PC-3 (cell line): ENCODE data around the gene CCL14. TPM values are rescaled to one million over a fixed set of nuclear protein-coding genes. Genes with fewer than 3 reads are reported as not detected.
"Not testable (repeated sequence)": the region's sequence is repeated elsewhere in the genome, so short reads cannot be mapped to it uniquely, and the experiment has no call there.

Experiments used
- ATAC-seq: fragments of 200-7000 bp; cut with Tn5 transposase; 2 replicates; pipeline ENCODE4 v1.9.1; 2020; ENCODE audit warnings: mild to moderate bottlenecking, moderate library complexity
- BruUV-seq: library from RNA; stranded (reverse); fragments of 400-500 nt; replicated peaks from 2 replicates; lab custom pipeline; 2021; lab: Mats Ljungman, UMichigan
- CTCF ChIA-PET: fragments of 300-600 bp; sonication (Branson Sonifier 250); formaldehyde crosslinking; loops from one replicate; lab custom pipeline; 2022; ENCODE audit warnings: antibody characterized with exemption; lab: Charles Lee
- POLR2A ChIA-PET: fragments of 300-600 bp; sonication (Branson Sonifier 250); formaldehyde crosslinking; loops from one replicate; lab custom pipeline; 2022; ENCODE audit warnings: antibody characterized with exemption; ENCODE audit not compliant: unreplicated experiment; lab: Charles Lee
- DNase-seq: peaks from one replicate; pipeline ENCODE4 v3.0.0-alpha.2; 2015
- H2AFZ ChIP-seq: fragments of 300-600 bp; sonication (generic); 2 replicates; pipeline ENCODE4 v1.6.0; 2016; ENCODE audit warnings: antibody characterized with exemption, low read length
- H3F3A ChIP-seq: fragments of 300-600 bp; sonication (generic); one replicate; pipeline ENCODE4 v1.6.0; 2017; ENCODE audit warnings: antibody characterized with exemption, low read length, control low read depth, mild to moderate bottlenecking; ENCODE audit not compliant: unreplicated experiment
- H3K27ac ChIP-seq: fragments of 300-600 bp; sonication (generic); 2 replicates; pipeline ENCODE4 v1.5.1; 2016; ENCODE audit warnings: mild to moderate bottlenecking, low read length
- H3K27me3 ChIP-seq: fragments of 300-600 bp; sonication (generic); 2 replicates; pipeline ENCODE4 v1.6.1; 2016; ENCODE audit warnings: low read length, mixed read lengths
- H3K36me3 ChIP-seq: fragments of 300-600 bp; sonication (generic); 2 replicates; pipeline ENCODE4 v1.6.1; 2016; ENCODE audit warnings: low read depth, mixed run types, low read length, mixed read lengths
- H3K4me1 ChIP-seq: fragments of 300-600 bp; sonication (generic); 2 replicates; pipeline ENCODE4 v1.5.1; 2016; ENCODE audit warnings: low read length; ENCODE audit not compliant: insufficient read depth
- H3K4me2 ChIP-seq: fragments of 300-600 bp; sonication (generic); 2 replicates; pipeline ENCODE4 v1.6.0; 2016; ENCODE audit warnings: low read length
- H3K4me3 ChIP-seq: fragments of 300-600 bp; sonication (generic); 2 replicates; pipeline ENCODE4 v1.5.1; 2016; ENCODE audit warnings: mild to moderate bottlenecking, low read length, mixed read lengths
- H3K79me2 ChIP-seq: fragments of 300-600 bp; sonication (generic); 2 replicates; pipeline ENCODE4 v1.6.1; 2017; ENCODE audit warnings: low read length, mixed read lengths
- H3K9ac ChIP-seq: fragments of 300-600 bp; sonication (generic); 2 replicates; pipeline ENCODE4 v1.6.0; 2016; ENCODE audit warnings: mild to moderate bottlenecking, low read length
- H3K9me2 ChIP-seq: fragments of 300-600 bp; sonication (generic); replicated peaks from 2 replicates; pipeline ENCODE4 v1.6.1; 2016; ENCODE audit warnings: mixed run types, low read length, mixed read lengths
- H3K9me3 ChIP-seq: fragments of 300-600 bp; sonication (generic); 2 replicates; pipeline ENCODE4 v1.6.1; 2016; ENCODE audit warnings: low read length, mixed read lengths
- H4K20me1 ChIP-seq: fragments of 300-600 bp; sonication (generic); 2 replicates; pipeline ENCODE4 v1.6.1; 2016; ENCODE audit warnings: low read length, mixed read lengths
- EZH2 ChIP-seq: fragments of 300-600 bp; sonication (generic); IDR thresholded peaks from one replicate; pipeline ENCODE4 v1.6.1; 2017; ENCODE audit warnings: antibody characterized with exemption, mild to moderate bottlenecking, low read length; ENCODE audit not compliant: unreplicated experiment
- EZH2phosphoT487 ChIP-seq: fragments of 300-600 bp; sonication (generic); IDR thresholded peaks from 2 replicates; pipeline ENCODE4 v1.6.1; 2018; ENCODE audit warnings: mild to moderate bottlenecking, antibody characterized with exemption, low read length, borderline replicate concordance
- intact Hi-C: fragments of 100-400 bp; cut with micrococcal nuclease; formaldehyde crosslinking; loops from 2 replicates; pipeline ENCODE4 v1.9.0; 2023
- total RNA-seq: library from RNA; depleted of rRNA; stranded (reverse); fragments of >200 nt; gene quantifications from 2 replicates; pipeline ENCODE4 v1.2.3, GENCODE V29; 2014
- TF ChIP-seq, protein P1 (sequence below): fragments of 300-600 bp; sonication (generic); conservative IDR thresholded peaks from 2 replicates; pipeline ENCODE4 v1.5.1; 2017; ENCODE audit warnings: antibody characterized with exemption, low read depth, mild to moderate bottlenecking, low read length

CCL14 gene
- total RNA-seq, 1 experiment from 2014 or later, result not detected

GRCh38 chr17:36019423-36019822, 32.9 kb upstream of the CCL14 start:
- H3F3A ChIP-seq, result no peaks in the 10 kb centered on the region
- no peaks in the 10 kb centered on the region for H3K9me3 ChIP-seq
- H3K9ac ChIP-seq, result no peak overlapping the region
- no TSS peak for BruUV-seq
- peaks cover 19% of the 10 kb centered on the region for H3K27me3 ChIP-seq
- no peaks in the 10 kb centered on the region for H3K9me2 ChIP-seq
- ATAC-seq (no peak), DNase-seq (no peak)
- no peak overlapping the region for H3K4me3 ChIP-seq
- ChIA-PET CTCF (no interaction called here), POLR2A (no interaction called here)
- H3K4me1 ChIP-seq, result no peaks in the 10 kb centered on the region
- H3K4me2 ChIP-seq, result no peak overlapping the region
- no peak overlapping the region for H3K27ac ChIP-seq
- no peak overlapping the region for H2AFZ ChIP-seq
- TF ChIP-seq, protein P1, sequence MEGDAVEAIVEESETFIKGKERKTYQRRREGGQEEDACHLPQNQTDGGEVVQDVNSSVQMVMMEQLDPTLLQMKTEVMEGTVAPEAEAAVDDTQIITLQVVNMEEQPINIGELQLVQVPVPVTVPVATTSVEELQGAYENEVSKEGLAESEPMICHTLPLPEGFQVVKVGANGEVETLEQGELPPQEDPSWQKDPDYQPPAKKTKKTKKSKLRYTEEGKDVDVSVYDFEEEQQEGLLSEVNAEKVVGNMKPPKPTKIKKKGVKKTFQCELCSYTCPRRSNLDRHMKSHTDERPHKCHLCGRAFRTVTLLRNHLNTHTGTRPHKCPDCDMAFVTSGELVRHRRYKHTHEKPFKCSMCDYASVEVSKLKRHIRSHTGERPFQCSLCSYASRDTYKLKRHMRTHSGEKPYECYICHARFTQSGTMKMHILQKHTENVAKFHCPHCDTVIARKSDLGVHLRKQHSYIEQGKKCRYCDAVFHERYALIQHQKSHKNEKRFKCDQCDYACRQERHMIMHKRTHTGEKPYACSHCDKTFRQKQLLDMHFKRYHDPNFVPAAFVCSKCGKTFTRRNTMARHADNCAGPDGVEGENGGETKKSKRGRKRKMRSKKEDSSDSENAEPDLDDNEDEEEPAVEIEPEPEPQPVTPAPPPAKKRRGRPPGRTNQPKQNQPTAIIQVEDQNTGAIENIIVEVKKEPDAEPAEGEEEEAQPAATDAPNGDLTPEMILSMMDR, result no peak
- TF ChIP-seq EZH2 (no peak), EZH2phosphoT487 (no peak)
- H3K79me2 ChIP-seq, result no peaks in the 10 kb centered on the region
- H4K20me1 ChIP-seq, result no peaks in the 10 kb centered on the region
- H3K36me3 ChIP-seq, result no peaks in the 10 kb centered on the region
- intact Hi-C loops, result no loop called here

- Histone ChIP-seq H3K27me3 (peaks cover 11% of the 10 kb centered on the region; the same call in 1 of the 2 replicates), H2AFZ (no peak within 1 kb of the TSS), H3K79me2 (no peaks in the 10 kb centered on the region), H4K20me1 (no peaks in the 10 kb centered on the region), H3K4me2 (no peak within 1 kb of the TSS), H3K4me1 (no peaks in the 10 kb centered on the region), H3K4me3 (no peak within 1 kb of the TSS), H3F3A (no peaks in the 10 kb centered on the region), H3K9ac (no peak within 1 kb of the TSS), H3K9me2 (no peaks in the 10 kb centered on the region), H3K9me3 (no peaks in the 10 kb centered on the region), H3K27ac (no peak within 1 kb of the TSS), H3K36me3 (no peaks in the 10 kb centered on the region)
- ChIA-PET CTCF (no interaction called here), POLR2A (no interaction called here)
- TF ChIP-seq, protein P1, result no peak
- TF ChIP-seq EZH2 (no peak), EZH2phosphoT487 (no peak)
- DNase-seq (no peak), ATAC-seq (no peak)
- intact Hi-C loops, result no loop called here
- no TSS peak for BruUV-seq
Observed at GRCh38 chr17:36017799-36018198, 31.3 kb upstream of the CCL14 start, which contains the start of gene CCL23. Gene CCL23, minus strand, starts transcription at chr17:36017972. Its CDS starts 75 bp downstream, at chr17:36017897.

DNA sequence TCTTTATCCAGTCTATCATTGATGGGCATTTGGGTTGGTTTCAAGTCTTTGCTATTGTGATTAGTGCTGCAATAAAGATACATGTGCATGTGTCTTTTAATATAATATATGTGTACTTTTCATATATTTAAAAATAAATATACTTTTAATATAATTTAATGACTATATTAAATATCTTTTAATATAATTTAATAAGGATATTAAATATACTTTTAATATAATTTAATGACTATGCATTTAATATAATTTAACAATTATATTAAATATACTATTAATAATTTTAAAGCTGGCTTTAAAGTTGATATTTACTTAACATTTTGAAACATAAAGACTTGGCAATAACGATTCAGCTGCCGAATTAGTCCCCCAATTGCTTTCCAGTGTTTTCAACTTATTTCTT, 30.0 kb upstream of the CCL14 start:
- H3K79me2 ChIP-seq, result no peaks in the 10 kb centered on the region
- H3K9ac ChIP-seq, result no peak overlapping the region
- no peak overlapping the region for H3K27ac ChIP-seq
- intact Hi-C loops, result no loop called here
- ATAC-seq, result no peak
- ChIA-PET CTCF (no interaction called here), POLR2A (no interaction called here)
- DNase-seq, result no peak
- no peaks in the 10 kb centered on the region for H4K20me1 ChIP-seq
- H3F3A ChIP-seq, result no peaks in the 10 kb centered on the region
- H3K9me2 ChIP-seq, result no peaks in the 10 kb centered on the region
- H3K4me3 ChIP-seq, result no peak overlapping the region
- H3K27me3 ChIP-seq, result peaks cover 8% of the 10 kb centered on the region; the same call in 1 of the 2 replicates
- TF ChIP-seq EZH2, result no peak
- no peak for TF ChIP-seq EZH2phosphoT487
- no peak overlapping the region for H2AFZ ChIP-seq
- no TSS peak for BruUV-seq
- H3K4me2 ChIP-seq, result no peak overlapping the region
- H3K36me3 ChIP-seq, result no peaks in the 10 kb centered on the region
- H3K4me1 ChIP-seq, result no peaks in the 10 kb centered on the region
- no peaks in the 10 kb centered on the region for H3K9me3 ChIP-seq

DNA sequence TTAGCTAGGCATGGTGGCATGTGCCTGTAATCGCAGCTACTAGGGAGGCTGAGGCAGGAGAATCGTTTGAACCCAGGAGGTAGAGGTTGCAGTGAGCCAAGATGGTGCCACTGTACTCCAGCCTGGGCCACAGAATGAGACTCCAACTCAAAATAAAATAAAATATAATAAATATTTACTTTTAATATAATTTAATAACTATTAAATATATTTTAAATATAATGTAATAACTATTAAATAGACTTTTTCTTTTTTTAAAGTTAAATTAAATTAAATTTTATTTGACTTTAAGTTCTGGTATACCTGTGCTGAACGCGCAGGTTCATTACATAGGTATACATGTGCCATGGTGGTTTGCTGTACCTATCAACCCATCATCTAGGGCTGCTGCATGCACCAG, 29.4 kb upstream of the CCL14 start:
- H3K4me1 ChIP-seq, H2AFZ ChIP-seq, H3K36me3 ChIP-seq, H3K79me2 ChIP-seq, ATAC-seq, H3K9me3 ChIP-seq, CTCF ChIA-PET, POLR2A ChIA-PET, H3F3A ChIP-seq, H3K27me3 ChIP-seq, intact Hi-C loops, BruUV-seq, DNase-seq, H4K20me1 ChIP-seq, H3K4me2 ChIP-seq, H3K27ac ChIP-seq, H3K9ac ChIP-seq, H3K4me3 ChIP-seq, H3K9me2 ChIP-seq: not testable (repeated sequence)
